HepG2 (cell line): Measurements from ENCODE around the gene AMPD2. TPM values are rescaled to one million over a fixed set of nuclear protein-coding genes. Genes with fewer than 3 reads are reported as not detected.
A peak's percentile ranks its signal among the peaks of the same experiment; 100 is the strongest.

Source experiments
- ARNT2 ChIP-seq: sonication (generic); formaldehyde crosslinking; IDR thresholded peaks from 2 replicates; pipeline ENCODE4 v1.8.0; 2022; ENCODE audit warnings: mild to moderate bottlenecking, low read depth, missing genetic modification reagents, moderate library complexity
- CREB1 ChIP-seq, 2 experiments: fragments of 450-650 bp in 1 of 2; IDR thresholded peaks; 2 replicates each; pipeline ENCODE4 v1.6.1; 2016 to 2017; ENCODE audit warnings: control low read depth in 1 of 2, mild to moderate bottlenecking in 1 of 2, missing compliant biosample characterization in 1 of 2, missing genetic modification characterization in 1 of 2
- GATA4 ChIP-seq: sonication (generic); IDR thresholded peaks from 2 replicates; pipeline ENCODE4 v1.6.1; 2016; ENCODE audit warnings: antibody characterized with exemption, low read depth, borderline replicate concordance
- HNF4G ChIP-seq, 2 experiments: sonication (generic) in 1 of 2; formaldehyde crosslinking in 1 of 2; IDR thresholded peaks; 2 replicates each; pipeline versions ENCODE4 v1.4.0 to v1.6.1; 2011 to 2020; ENCODE audit warnings: borderline replicate concordance in 2 of 2, low read depth in 2 of 2, mild to moderate bottlenecking in 2 of 2, low read length in 1 of 2, missing genetic modification reagents in 1 of 2, moderate library complexity in 1 of 2
- ONECUT2 ChIP-seq: sonication (generic); formaldehyde crosslinking; IDR thresholded peaks from 2 replicates; pipeline ENCODE4 v1.4.0; 2020; ENCODE audit warnings: missing genetic modification reagents
- PITX1 ChIP-seq: sonication (generic); formaldehyde crosslinking; IDR thresholded peaks from 2 replicates; pipeline ENCODE4 v1.5.1; 2020; ENCODE audit warnings: mild to moderate bottlenecking, missing genetic modification reagents
- RXRB ChIP-seq: IDR thresholded peaks from 2 replicates; pipeline ENCODE4 v1.6.1; 2016; ENCODE audit warnings: borderline replicate concordance, missing genetic modification reagents, missing compliant biosample characterization
- SALL1 ChIP-seq: sonication (generic); formaldehyde crosslinking; IDR thresholded peaks from 2 replicates; pipeline ENCODE4 v1.8.0; 2022; ENCODE audit warnings: mild to moderate bottlenecking, missing genetic modification reagents
- SMARCC2 ChIP-seq: fragments of 450-650 bp; IDR thresholded peaks from 2 replicates; pipeline ENCODE4 v1.6.1; 2017; ENCODE audit warnings: antibody characterized with exemption, mild to moderate bottlenecking
- SOX13 ChIP-seq, 3 experiments: fragments of 450-650 bp in 1 of 3; sonication (generic) in 1 of 3; formaldehyde crosslinking in 1 of 3; IDR thresholded peaks in 2 of 3; conservative IDR thresholded peaks in 1 of 3; 2 replicates each; pipeline versions ENCODE4 v1.5.0 to v1.6.1; 2016 to 2020; ENCODE audit warnings: antibody characterized with exemption in 1 of 3, mild to moderate bottlenecking in 1 of 3, missing compliant biosample characterization in 1 of 3, missing genetic modification reagents in 1 of 3, moderate library complexity in 1 of 3
- SP5 ChIP-seq: IDR thresholded peaks from 2 replicates; pipeline ENCODE4 v1.6.1; 2016; ENCODE audit warnings: low read depth, borderline replicate concordance
- SRSF9 ChIP-seq: fragments of 200-400 bp; formaldehyde crosslinking; IDR thresholded peaks from 2 replicates; pipeline ENCODE4 v1.6.1; 2018; ENCODE audit warnings: borderline replicate concordance, mild to moderate bottlenecking, low read depth, low read length; ENCODE audit not compliant: insufficient read depth, poor library complexity, severe bottlenecking
- TEAD3 ChIP-seq: optimal IDR thresholded peaks from 2 replicates; pipeline ENCODE3; 2016; ENCODE audit warnings: borderline replicate concordance
- ZNF790 ChIP-seq: sonication (generic); formaldehyde crosslinking; IDR thresholded peaks from 2 replicates; pipeline ENCODE4 v1.8.0; 2022; ENCODE audit warnings: missing genetic modification reagents, mild to moderate bottlenecking, borderline replicate concordance
- ZNF850 ChIP-seq: sonication (generic); formaldehyde crosslinking; conservative IDR thresholded peaks from 2 replicates; pipeline ENCODE4 v1.9.0; 2021; ENCODE audit warnings: mild to moderate bottlenecking, missing genetic modification reagents
- polyA plus RNA-seq, 8 experiments: library from polyadenylated mRNA; depleted of rRNA in 3 of 8; stranded (reverse) in 7 of 8; unstranded in 1 of 8; fragments of >200 nt; fragmentation: Illumina TruSeq in 4 of 8; extraction: Trizol in 4 of 8; gene quantifications; 2 replicates each; pipeline versions ENCODE4 v1.2.1 to v1.2.3, GENCODE V29; 2011 to 2016; ENCODE audit warnings: low read depth in 4 of 8, missing spikeins in 1 of 8, mixed read lengths in 1 of 8; ENCODE audit not compliant: insufficient read depth in 1 of 8
- total RNA-seq, 5 experiments: library from RNA; depleted of rRNA; stranded (reverse); fragments of >200 nt; fragmentation: Illumina TruSeq; extraction: Trizol; gene quantifications; 2 replicates each; pipeline ENCODE4 v1.2.3, GENCODE V29; 2016; ENCODE audit warnings: low read depth in 1 of 5
- TF ChIP-seq, protein P1 (sequence below): sonication (generic); formaldehyde crosslinking; IDR thresholded peaks from 2 replicates; pipeline ENCODE4 v1.4.0; 2020; ENCODE audit warnings: missing genetic modification reagents
- TF ChIP-seq, protein P2 (sequence below): sonication (generic); formaldehyde crosslinking; IDR thresholded peaks from 2 replicates; pipeline ENCODE4 v1.5.1; 2020; ENCODE audit warnings: mild to moderate bottlenecking, moderate library complexity, missing genetic modification reagents
- TF ChIP-seq, protein P3 (sequence below): IDR thresholded peaks from 2 replicates; pipeline ENCODE4 v1.6.1; 2012; ENCODE audit warnings: inconsistent platforms
- TF ChIP-seq, protein P4 (sequence below): sonication (generic); formaldehyde crosslinking; IDR thresholded peaks from 2 replicates; pipeline ENCODE4 v1.4.0; 2020; ENCODE audit warnings: missing genetic modification reagents, mild to moderate bottlenecking, borderline replicate concordance
- TF ChIP-seq, protein P5 (sequence below): sonication (generic); formaldehyde crosslinking; IDR thresholded peaks from 2 replicates; pipeline ENCODE4 v1.5.1; 2020; ENCODE audit warnings: missing genetic modification reagents, mild to moderate bottlenecking, borderline replicate concordance

The AMPD2 gene
- total and polyA plus RNA-seq, 2 of the 13 experiments (the other 11 are each of a cell fraction or from before 2014, with no cell fraction given) = 62.3 to 82.0 TPM

DNA sequence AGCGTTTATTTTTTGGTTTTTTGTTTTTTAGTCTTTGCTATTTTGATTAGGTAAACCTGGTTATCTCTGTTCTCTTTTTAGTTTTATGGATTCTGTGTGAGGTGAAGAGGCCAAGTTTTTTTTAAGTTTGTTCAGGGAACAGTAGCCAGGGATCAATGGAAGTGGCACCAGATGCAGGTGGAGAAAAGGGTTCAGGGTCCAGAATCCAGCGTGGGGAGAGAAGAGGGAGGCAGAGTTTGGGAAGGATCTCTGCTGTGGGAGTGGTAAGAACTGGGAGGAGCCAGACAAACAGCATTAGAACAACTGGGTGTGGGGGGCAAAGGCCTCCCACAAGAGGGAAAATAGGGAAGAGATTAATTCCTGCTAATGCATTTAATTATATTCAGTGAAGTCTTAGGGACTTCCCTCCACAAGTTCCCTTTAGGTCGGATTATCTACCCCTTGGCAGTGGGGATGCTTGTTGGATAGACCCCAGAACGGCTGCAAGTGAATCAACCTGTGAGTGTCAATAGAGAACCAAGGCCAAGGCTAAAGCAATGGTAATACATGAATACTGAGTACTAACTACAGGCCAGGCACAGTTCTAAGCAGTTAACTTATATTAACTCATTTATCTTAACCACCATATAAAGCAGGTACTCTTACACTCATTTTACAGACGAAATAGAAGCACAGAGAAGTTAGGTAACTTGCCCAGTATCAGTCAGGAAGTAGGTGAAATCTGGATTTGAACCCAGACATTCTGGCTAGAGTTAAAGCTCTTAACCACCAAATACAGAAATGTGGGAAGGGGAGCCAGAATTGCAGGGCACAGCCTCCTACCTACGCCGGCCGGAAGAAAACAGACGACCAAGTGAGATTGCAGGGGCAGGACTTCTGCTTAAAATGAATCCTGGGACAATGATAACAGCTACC lies 719 bp upstream of the AMPD2 start (continued):
- TF ChIP-seq ARNT2 = no peak
- TF ChIP-seq SP5 (CRISPR knock-in tag) = peak; percentile 52; the same call in 1 of the 2 replicates
- no peak for TF ChIP-seq SOX13 (IDR thresholded peaks at IDR 0.05)
- peak in 1 of 2 experiments; percentile 77; a peak in 2 of 4 replicates for TF ChIP-seq SOX13 (CRISPR knock-in tag; conservative IDR thresholded peaks at IDR 0.05 in 1 of 2, IDR thresholded peaks at IDR 0.05 in 1 of 2)
- TF ChIP-seq ZNF790 (CRISPR knock-in tag) = no peak
- no peak for TF ChIP-seq ZNF850 (CRISPR knock-in tag)
- TF ChIP-seq, protein P1, sequence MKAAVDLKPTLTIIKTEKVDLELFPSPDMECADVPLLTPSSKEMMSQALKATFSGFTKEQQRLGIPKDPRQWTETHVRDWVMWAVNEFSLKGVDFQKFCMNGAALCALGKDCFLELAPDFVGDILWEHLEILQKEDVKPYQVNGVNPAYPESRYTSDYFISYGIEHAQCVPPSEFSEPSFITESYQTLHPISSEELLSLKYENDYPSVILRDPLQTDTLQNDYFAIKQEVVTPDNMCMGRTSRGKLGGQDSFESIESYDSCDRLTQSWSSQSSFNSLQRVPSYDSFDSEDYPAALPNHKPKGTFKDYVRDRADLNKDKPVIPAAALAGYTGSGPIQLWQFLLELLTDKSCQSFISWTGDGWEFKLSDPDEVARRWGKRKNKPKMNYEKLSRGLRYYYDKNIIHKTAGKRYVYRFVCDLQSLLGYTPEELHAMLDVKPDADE = no peak
- no peak for TF ChIP-seq CREB1 (IDR thresholded peaks at IDR 0.05)
- TF ChIP-seq CREB1 (CRISPR knock-in tag; IDR thresholded peaks at IDR 0.05) = peak; percentile 42; the same call in 1 of the 2 replicates
- TF ChIP-seq ONECUT2 (CRISPR knock-in tag) = peak; percentile 84
- TF ChIP-seq, protein P2, sequence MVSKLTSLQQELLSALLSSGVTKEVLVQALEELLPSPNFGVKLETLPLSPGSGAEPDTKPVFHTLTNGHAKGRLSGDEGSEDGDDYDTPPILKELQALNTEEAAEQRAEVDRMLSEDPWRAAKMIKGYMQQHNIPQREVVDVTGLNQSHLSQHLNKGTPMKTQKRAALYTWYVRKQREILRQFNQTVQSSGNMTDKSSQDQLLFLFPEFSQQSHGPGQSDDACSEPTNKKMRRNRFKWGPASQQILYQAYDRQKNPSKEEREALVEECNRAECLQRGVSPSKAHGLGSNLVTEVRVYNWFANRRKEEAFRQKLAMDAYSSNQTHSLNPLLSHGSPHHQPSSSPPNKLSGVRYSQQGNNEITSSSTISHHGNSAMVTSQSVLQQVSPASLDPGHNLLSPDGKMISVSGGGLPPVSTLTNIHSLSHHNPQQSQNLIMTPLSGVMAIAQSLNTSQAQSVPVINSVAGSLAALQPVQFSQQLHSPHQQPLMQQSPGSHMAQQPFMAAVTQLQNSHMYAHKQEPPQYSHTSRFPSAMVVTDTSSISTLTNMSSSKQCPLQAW (CRISPR knock-in tag) = 0 out of 2 replicates have a peak, but pooled peaks have one; percentile 39
- TF ChIP-seq, protein P3, sequence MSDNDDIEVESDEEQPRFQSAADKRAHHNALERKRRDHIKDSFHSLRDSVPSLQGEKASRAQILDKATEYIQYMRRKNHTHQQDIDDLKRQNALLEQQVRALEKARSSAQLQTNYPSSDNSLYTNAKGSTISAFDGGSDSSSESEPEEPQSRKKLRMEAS = 0 out of 2 replicates have a peak, but pooled peaks have one; percentile 25
- TF ChIP-seq TEAD3 (CRISPR knock-in tag) = peak; percentile 33
- TF ChIP-seq SMARCC2 = no peak
- no peak for TF ChIP-seq GATA4
- peak; percentile 48; the same call in 1 of the 2 replicates for TF ChIP-seq HNF4G (IDR thresholded peaks at IDR 0.05; ENCODE audit: borderline replicate concordance, low read depth, low read length)
- TF ChIP-seq HNF4G (CRISPR knock-in tag; IDR thresholded peaks at IDR 0.05; ENCODE audit: borderline replicate concordance, low read depth) = no peak; the same call in 1 of the 2 replicates
- TF ChIP-seq RXRB (CRISPR knock-in tag) = peak; percentile 59; the same call in 1 of the 2 replicates
- TF ChIP-seq SALL1 = peak; percentile 86
- TF ChIP-seq PITX1 = peak; percentile 69
- TF ChIP-seq, protein P4, sequence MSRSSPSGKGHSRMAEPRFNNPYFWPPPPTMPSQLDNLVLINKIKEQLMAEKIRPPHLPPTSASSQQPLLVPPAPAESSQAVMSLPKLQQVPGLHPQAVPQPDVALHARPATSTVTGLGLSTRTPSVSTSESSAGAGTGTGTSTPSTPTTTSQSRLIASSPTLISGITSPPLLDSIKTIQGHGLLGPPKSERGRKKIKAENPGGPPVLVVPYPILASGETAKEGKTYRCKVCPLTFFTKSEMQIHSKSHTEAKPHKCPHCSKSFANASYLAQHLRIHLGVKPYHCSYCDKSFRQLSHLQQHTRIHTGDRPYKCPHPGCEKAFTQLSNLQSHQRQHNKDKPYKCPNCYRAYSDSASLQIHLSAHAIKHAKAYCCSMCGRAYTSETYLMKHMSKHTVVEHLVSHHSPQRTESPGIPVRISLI (CRISPR knock-in tag) = peak; percentile 96
- TF ChIP-seq, protein P5, sequence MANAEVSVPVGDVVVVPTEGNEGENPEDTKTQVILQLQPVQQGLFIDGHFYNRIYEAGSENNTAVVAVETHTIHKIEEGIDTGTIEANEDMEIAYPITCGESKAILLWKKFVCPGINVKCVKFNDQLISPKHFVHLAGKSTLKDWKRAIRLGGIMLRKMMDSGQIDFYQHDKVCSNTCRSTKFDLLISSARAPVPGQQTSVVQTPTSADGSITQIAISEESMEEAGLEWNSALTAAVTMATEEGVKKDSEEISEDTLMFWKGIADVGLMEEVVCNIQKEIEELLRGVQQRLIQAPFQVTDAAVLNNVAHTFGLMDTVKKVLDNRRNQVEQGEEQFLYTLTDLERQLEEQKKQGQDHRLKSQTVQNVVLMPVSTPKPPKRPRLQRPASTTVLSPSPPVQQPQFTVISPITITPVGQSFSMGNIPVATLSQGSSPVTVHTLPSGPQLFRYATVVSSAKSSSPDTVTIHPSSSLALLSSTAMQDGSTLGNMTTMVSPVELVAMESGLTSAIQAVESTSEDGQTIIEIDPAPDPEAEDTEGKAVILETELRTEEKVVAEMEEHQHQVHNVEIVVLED (CRISPR knock-in tag) = 0 out of 2 replicates have a peak, but pooled peaks have one; percentile 5
- no peak for TF ChIP-seq SRSF9
